ENCODE measurements around the gene SMURF1.
"Not testable (repeated sequence)": the region's sequence is repeated elsewhere in the genome, so short reads cannot be mapped to it uniquely, and the experiment has no call there.

Gene SMURF1

DNA sequence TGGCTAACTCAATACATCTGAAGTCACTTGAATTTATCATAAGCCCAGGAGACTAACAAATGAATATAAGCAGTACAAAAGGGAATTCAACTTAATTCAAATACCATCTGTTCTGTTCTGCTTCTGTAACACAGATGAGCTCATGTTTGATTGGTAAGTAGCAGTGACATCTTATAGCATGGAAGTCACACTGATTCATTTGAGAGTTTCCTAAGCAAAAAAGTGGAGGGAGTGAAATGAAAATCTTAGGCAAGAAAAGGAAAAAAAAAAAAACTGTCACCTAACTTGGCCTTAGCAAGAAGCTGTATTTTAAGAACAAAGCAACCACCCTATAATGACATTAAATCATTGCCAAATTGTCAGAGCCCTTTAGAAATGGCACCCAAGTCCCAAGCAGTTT lies 49.5 kb downstream of the SMURF1 start:
- DNase-seq, result no peak

DNA sequence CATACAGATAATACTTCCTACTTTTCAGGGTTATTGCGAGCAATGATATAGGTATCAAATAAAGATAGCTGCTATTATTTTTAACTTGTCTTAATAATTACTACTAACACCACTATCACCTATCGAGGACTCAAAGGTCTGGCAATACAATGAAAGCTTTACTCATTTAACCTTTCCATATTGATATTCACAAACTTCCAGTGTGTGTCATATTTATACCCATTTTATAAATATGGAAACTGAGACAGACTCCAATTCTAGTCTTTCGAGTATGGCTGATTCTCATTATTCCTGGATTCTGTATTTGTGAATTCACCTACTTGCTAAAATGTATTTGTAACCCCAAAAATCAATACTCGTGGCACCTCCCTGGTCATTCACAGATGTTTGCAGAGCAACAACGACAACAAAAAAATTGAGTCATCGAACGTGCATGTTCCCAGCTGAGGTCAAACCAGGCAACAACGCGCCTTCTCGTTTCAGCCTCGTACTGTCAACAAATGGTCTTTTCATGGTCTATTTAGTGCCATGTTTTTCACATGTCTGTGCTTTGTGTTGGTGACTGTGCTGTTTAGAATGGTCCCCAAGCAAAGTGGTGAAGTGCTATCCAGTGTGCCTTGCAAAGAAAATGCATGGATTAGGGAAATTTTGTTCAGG lies 51.7 kb downstream of the SMURF1 start:
- DNase-seq, result no peak

DNA sequence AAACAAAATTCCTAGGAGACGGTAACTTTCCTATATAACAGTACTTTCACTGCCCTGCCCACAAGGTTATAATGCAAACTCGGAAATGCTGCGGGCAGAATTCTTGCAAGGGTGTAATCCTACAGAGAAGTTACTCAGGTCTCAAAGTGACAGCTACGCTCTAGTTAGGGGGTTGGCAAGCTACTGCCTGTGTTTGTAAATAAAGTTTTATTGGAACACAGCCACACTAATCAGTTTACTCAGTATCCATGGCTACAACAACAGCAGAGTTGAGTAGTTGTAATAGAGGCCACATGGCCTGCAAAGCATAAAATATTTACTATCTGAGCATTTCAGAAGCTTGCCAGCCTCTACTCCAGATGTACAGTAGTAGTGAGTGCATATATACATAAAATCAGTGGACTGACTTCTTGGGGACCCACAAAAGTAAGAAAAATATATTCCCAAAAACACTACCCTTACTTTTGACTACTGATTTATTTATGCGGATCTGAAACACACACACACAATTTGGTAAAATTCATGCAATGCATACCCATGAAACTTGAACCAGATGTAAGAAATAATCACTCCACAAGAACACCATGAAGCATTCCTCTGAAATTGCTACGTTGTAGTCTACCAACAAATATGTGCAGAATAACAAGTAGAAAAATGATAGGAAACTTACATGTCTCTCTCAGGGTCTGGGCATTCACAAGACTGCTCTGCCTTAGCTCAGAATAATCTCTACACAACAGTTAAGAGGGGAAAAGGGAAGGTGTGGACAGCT lies 53.0 kb downstream of the SMURF1 start:
- DNase-seq, result no peak

DNA sequence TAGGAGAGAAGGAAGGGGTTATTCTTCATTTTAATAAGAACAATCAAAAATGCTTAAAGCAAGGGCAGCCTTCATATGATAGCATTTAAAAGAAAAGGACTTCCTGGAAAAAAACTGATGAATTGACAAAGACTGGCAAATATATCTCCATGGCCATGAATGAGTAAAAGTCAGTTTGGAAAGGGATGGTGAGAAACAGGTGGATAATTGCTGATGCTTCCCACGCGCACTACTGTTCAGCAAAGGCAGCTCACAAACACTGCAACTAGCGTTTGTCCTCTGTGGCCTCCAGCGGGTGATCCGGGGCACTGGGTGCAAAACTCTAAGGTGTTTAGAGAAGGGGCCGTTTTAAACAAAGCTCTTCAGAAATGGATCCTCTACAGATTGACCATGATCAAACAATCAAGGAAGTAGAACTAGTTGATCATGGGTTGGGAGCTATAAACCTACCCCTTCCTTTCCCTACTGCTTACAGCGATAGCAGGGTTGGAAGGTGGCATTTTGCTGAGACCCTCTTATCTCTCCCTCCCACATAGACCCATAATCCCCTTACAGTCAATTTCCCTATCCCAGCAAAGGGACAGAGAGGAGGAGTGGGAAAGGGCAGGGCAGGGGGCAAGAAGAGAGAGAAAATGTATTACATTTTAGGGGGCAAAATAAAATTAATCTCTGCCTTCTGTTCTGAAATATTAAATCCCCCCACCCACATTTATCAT lies 53.8 kb downstream of the SMURF1 start:
- DNase-seq, result no peak

DNA sequence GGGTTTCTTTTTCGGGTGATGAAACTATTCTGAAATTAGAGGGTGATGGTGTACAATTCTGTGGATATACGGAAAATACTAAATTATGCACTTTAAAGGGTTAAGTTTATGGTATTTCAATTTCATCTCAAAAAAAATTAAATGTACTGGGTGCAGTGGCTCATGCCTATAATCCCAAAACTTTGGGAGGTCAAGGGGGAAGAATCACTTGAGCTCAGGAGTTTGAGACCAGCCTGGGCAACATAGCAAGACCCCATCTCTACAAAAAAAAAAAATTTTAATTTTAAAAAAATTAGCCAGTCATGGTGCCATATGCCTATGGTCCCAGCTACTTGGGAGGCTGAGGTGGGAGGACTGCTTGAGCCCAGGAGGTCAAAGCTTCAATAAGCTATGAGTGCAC lies 57.0 kb downstream of the SMURF1 start:
- DNase-seq, result no peak

DNA sequence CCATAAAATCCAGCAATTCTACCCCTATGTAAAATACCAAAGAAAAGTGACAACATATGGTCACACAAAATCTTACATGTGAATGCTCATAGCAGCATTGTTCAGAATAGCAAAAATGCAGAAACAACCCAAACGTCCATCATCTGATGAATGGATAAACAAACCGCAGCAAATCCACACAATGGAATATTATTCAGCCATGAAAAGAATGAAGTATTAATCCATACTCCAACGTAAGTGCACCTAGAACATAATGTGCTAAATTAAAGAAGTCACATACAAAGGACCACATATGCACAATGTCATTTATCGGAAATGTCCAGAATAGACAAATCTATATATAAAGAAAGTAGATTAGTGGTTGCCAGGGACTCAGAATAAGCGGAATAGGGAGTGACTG lies 57.4 kb downstream of the SMURF1 start:
- no peak for DNase-seq

DNA sequence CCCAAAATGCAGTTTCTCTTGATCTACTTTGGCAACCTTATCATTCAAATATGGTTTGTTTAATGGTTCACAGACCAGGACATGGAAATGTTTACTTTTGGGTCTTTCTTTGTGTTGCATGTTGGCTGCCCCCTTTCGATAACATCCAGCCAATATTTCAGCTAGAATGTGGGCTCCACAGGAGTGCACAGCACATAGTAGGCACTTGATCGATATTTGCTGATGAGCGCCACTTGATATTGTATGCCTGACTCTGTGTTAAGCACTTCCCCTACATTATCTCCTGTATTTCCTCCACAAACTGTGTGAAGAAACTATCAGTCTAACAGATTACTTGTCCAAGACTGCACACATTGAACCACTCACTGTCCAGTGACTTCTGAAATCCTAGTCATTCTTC lies 60.2 kb downstream of the SMURF1 start:
- DNase-seq, result no peak

DNA sequence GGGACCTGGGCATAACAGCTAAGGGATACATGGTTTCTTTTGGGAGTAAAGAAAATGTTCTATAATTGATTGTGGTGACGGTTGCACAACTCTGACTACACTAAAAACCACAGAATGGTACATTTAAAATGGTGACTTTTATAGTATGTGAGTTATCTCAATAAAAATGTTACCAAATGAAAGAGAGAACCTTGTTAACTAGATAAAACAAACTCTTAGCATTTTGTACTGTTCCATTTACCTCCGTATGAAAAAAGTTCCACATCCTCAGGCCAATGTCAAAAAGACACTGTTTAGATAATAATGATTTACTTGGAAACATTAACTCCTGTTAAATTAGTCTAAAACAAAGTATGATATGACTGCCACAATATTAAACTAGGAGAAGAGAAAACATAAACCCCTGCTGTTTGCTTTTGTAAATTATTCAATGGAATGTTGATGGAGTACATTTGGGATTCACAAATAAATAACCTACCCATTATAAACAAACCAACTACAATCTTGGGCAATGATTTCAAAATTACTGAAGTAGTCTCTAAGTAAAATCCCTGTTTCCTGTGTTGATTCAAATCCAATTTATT lies 60.7 kb downstream of the SMURF1 start:
- no peak for DNase-seq

DNA sequence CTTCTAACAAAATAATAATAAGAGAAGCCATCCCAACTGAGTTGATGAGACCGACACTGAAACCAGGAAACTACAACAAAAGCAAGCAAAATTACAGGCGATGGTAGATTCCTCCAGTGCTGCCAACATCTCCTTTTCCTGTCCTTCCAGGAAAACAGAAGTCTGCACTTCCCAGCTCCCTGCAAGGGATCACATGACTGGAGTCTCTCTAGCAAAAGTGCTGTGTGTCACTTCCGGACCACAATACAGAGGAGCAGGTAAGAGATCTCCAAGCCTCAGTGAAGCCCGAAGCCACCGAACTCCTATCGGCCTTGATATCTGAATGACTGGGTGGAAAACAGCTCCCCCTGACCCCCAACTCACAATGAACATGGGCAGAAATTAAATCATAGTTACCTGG lies 63.2 kb downstream of the SMURF1 start:
- no peak for DNase-seq

DNA sequence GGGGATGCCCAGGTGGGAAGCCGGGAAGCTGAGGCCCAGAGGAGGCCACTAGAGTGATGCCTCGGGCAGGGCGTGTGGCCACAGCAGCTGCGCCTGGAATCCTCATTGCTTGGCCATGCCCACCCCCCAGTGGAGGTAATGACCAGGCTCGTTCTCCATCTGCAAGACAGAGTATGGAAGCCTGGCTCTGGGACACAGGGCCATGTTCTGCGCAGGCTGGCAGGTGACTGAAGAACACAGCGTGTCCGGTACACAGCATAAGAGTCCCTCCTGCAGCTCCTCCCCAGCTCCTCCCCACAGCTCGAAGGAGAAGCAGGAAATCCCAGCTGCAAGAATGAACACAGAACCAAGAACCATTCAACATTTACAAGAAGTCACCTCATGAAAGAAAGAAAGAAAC lies 64.8 kb downstream of the SMURF1 start:
- no peak for DNase-seq

DNA sequence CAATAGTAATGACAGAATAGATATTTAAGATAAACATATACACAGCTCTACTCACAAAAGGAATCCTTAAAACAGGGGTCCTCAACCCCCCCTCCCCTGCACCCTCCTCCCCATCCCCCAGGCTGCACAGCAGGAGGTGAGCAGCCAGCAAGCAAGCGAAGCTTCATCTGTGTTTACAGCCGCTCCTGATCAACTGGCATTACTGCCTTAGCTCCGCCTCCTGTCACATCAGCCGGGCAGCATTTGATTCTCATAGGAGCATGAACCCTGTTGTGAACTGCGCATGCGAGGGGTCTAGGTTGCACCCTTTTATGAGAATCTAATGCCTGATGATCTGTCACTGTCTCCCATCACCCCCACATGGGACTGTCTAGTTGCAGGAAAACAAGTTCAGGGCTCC lies 65.5 kb downstream of the SMURF1 start:
- DNase-seq, result no peak

DNA sequence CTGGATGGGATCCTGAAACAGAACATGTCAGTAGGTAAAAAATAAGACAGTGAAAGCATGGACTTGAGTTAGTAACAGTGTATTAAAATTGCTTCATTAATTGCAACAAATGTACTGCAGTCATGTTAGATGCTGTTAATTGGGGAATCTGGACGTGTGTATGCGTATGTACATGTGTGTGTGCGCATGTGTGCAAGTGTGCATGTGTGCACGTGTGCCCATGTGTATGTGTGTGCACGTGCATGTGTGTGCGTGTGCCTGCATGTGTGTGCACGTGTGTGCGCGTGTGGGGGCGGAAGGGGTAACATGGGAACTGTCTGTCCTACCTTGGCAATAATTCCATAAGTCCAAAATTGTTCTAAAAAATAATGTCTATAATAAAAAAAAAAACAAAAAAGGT lies 67.3 kb downstream of the SMURF1 start:
- no peak for DNase-seq

DNA sequence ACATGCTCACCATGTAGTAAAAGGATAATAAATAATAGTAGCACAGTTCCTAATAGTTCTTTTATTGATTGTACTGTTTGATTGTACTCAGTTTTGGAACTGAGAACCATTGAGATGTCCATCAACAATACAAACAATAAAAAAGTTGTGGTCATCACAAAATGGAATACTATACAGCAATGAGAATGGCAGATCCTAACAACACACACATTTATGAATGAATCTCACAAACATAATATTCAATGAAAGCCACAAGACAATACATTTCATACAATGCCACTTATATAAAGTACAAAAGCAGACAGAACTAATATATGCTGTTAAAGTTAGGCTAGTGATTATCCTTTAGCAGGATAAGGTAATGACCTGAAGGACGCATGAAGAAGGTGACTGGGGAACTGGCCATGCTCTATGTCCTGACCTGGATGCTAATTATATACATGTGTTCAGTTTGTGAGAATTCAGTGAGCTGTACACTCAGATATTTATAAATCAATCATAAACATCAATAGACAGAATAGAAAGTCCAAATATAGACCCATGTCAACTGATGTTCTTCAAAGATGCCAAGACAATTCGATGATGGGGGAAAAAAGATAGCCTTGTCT lies 70.0 kb downstream of the SMURF1 start:
- DNase-seq, result no peak

DNA sequence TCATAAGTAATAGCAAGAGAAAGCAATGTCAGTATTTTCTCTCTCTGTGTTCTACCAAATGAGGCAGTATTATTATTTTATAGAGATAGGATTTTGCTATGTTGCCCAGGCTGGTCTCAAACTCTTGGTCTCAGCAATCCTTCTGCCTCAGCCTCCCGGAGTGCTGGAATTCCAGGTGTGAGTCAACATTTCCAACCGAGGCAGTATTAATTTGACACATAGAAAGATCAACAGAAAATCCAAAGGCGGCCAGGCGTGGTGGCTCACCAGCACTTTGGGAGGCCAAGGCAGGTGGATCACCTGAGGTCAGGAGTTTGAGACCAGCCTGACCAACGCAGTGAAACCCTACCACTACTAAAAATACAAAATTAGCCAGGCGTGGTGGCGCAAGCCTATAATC lies 71.8 kb downstream of the SMURF1 start:
- DNase-seq, result no peak

DNA sequence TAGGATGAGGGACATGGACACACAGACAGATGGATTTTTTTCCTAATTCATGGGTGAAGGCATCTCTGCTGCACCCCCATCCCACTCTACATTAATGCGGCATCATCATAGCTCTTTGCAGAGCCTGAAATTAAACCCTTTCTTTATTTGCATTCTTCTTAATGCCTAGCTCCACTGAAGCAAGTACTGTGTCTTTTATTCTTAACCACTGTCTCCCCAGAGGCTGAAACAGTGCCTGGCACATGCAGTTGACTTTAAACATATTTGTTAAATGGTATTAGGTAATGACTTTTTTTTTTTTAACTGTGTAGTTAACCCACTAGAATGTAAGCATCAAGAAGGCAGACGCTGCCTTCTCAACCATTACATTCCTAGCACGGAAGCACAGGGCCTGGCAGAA lies 73.5 kb downstream of the SMURF1 start:
- peak in 1 of 2 experiments; percentile 13 for DNase-seq

DNA sequence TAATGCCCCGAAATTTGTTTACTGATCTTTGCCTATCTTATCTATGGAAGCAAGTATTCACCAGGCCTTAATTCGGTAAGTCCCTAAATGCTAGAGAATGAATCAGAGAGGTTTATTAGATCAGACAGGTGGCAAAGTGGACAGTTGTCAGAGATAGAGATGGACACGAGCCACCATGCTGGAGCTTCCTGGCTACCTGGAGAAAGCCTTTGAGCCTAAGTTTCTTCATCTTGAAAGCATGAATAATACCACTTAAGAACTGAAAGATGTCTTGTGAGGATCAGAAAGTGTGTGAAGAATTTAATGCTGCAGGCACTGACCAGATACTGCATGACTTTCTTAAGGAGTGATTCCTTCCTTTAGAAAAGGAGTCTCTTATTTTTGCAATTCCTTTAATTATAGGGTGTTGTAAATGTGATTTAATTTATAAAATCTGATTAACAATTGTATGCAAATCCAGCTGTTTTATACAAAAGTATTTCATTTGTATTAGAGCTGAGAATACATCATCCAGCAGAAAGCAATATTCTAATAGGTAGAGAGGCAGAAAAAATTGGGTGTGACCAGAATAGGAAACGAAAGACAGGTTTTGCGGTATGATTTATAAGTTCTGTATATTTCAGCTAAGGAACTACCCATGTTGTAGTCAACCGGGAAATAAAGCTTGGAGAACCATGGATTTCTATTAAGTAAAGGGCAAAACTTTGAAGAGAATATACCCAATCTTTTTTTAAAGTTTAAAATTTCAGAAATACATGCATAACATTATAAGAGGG lies 82.7 kb downstream of the SMURF1 start:
- no peak for DNase-seq

DNA sequence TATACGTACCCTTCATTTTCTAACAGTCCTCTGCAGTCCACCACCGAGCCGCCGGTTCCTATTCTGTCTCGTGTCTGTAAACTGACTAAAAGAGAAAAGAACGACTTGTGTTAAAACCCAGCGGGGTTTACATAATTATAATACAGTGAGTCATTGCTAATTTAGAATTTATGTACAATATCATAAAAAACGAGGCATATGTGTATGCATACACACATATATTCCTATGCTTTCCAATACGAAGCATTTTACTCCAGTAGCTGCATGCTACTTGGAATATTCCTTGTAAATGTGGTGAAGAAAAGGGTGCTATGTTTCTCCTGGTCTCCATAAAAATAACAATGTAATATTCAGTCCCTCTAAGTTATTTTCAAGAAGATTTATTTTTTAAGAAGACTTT lies 89.1 kb downstream of the SMURF1 start:
- no peak for DNase-seq

DNA sequence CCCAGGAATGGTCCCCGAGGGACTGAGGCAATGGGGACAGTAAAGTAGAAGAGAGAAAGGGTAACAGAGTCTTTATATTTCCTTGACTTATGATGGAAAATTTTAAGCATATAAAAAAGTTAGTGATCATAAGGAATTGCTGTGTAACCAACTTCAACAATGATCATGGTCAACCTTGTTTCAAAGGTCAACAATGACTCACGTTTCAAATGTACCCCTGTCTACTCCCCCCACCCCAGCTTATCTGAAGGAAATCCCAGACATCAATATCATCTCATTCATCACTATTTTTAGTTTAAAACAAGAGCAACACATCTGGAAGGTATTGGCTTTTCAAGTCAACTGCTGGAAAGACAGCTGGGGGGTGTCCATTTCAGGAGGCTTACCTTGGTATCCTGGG lies 92.9 kb downstream of the SMURF1 start:
- no peak for DNase-seq

DNA sequence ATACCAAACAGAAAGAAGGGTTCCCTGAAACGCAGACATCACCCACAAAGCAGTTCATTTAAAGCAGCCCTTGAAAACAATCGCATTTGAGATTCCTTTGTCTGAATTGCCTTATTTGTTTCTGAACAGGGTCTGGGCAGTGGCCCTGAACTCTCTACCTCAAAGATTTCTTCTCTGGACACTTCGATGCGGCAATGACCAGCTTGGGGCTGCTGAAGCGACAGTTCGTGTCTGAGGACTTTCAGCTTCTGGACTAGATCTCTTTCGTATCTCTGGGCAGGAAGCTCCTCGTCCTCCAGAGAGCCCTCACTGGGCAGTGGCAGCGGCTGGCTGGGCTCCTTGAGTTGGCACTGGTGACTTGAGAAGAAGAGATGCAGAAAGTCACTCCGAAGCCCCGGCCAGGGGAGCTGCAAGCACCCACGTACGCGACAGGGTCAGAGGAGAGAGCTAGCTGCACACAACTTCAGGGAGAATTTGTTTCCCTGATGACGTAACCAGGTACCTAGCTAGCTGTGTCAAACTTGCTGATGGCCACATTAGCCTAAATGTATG lies 96.3 kb downstream of the SMURF1 start:
- no peak for DNase-seq

DNA sequence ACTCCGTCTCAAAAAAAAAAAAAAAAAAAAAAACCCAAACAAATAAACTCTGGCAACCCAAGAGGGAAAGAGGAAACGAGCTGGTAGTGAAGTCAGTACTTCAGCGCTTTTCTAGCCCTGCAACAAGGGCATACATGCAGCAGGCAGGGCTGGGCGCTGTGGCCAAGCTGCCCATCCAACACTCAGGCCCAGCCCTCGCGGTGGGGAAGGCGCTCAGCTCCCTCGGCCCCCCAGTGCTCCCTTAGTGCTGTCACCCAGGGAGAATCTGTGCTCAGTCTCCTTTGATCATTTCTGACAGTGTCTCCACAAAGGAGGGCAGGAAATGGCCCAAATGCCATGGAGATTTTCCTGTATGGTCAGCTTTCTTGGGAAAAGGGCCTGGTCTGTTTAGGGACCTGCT lies 97.2 kb downstream of the SMURF1 start:
- DNase-seq, result no peak

DNA sequence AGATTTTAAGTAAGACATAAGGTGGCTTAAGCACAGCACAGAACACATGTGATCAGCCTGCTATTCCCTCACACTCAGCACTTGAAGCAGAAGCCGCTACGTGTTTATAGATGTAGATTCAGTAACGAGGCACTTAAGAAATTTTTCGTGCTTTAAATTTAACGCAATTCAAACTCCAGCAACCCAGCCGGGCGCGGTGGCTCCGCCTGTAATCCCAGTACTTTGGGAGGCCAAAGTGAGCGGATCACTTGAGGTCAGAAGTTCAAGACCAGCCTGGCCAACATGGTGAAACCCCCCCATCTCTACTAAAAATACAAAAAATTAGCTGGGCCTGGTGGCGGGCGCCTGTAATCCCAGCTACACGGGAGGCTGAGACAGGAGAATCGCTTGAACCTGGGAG lies 97.6 kb downstream of the SMURF1 start:
- DNase-seq, result not testable (repeated sequence)

DNA sequence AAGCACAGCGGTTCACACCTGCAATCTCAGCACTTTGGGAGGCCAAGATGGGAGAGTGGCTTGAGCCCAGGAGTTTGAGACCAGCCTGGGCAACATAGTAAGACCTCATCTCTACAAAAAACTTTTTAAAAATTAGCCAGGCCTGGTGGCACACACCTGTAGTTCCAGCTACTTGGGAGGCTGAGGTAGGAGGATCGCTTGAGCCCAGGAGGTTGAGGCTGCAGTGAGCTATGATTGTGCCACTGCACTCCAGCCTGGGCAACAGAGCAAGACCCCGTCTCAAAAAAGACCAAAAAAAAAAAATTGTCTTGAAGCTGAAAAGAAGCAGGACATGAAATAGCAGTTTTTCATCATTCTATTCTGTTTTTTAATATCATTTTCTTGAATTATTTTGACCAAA lies 99.0 kb downstream of the SMURF1 start:
- not testable (repeated sequence) for DNase-seq

Measured in NCI-H526 (cell line).